ENCODE measurements around the gene EGFR. TPM values are rescaled to one million over a fixed set of nuclear protein-coding genes. Genes with fewer than 3 reads are reported as not detected.

Gene EGFR
- total RNA-seq: not detected

- ChIA-PET POLR2A (no interaction called here), CTCF (interaction anchor here (1.1 kb wide), 1 partner anchor 236 kb away, joined by 3 read pairs; no protein-coding TSS in a partner anchor)
Observed at GRCh38 chr7:55018361-55019190, at the start of gene EGFR. TSS of gene EGFR (plus strand) at chr7:55019017. CDS start at chr7:55019278, 261 bp downstream.

- POLR2A ChIA-PET: no interaction called here
- CTCF ChIA-PET: interaction anchor here (0.6 kb wide), 1 partner anchor 10 kb away, joined by 3 read pairs; no protein-coding TSS in a partner anchor
Observed at GRCh38 chr7:54969208-54969967, 49.4 kb upstream of the EGFR start.

GRCh38 chr7:54972733-54973294 lies 46.0 kb upstream of the EGFR start:
- POLR2A ChIA-PET: no interaction called here
- CTCF ChIA-PET: no interaction called here

GRCh38 chr7:54978364-54979116 lies 40.3 kb upstream of the EGFR start:
- ChIA-PET POLR2A (no interaction called here), CTCF (no interaction called here)

- CTCF ChIA-PET: no interaction called here
- POLR2A ChIA-PET: no interaction called here
Observed at GRCh38 chr7:54980521-54980920, 38.3 kb upstream of the EGFR start.

GRCh38 chr7:54981913-54982312 lies 36.9 kb upstream of the EGFR start:
- ChIA-PET CTCF (no interaction called here), POLR2A (no interaction called here)

- ChIA-PET POLR2A (no interaction called here), CTCF (no interaction called here)
Observed at GRCh38 chr7:54985426-54986330, 33.1 kb upstream of the EGFR start.

- ChIA-PET CTCF (no interaction called here), POLR2A (no interaction called here)
Observed at GRCh38 chr7:54986716-54987115, 32.1 kb upstream of the EGFR start.

- ChIA-PET CTCF (no interaction called here), POLR2A (no interaction called here)
Observed at GRCh38 chr7:54987772-54988171, 31.0 kb upstream of the EGFR start.

GRCh38 chr7:54988516-54988915 lies 30.3 kb upstream of the EGFR start:
- POLR2A ChIA-PET: no interaction called here
- CTCF ChIA-PET: no interaction called here

- CTCF ChIA-PET: no interaction called here
- POLR2A ChIA-PET: no interaction called here
Observed at GRCh38 chr7:54989453-54990225, 29.2 kb upstream of the EGFR start.

- CTCF ChIA-PET: no interaction called here
- POLR2A ChIA-PET: no interaction called here
Observed at GRCh38 chr7:54991341-54991740, 27.5 kb upstream of the EGFR start.

GRCh38 chr7:54992871-54993475 lies 25.8 kb upstream of the EGFR start:
- CTCF ChIA-PET: interaction anchor here (0.7 kb wide), 1 partner anchor 158 kb away, joined by 5 read pairs; no protein-coding TSS in a partner anchor
- POLR2A ChIA-PET: no interaction called here

- POLR2A ChIA-PET: no interaction called here
- CTCF ChIA-PET: no interaction called here
Observed at GRCh38 chr7:54995166-54995565, 23.7 kb upstream of the EGFR start.

- CTCF ChIA-PET: no interaction called here
- POLR2A ChIA-PET: no interaction called here
Observed at GRCh38 chr7:54995610-54996363, 23.0 kb upstream of the EGFR start.

GRCh38 chr7:54996391-54996790 lies 22.4 kb upstream of the EGFR start:
- ChIA-PET POLR2A (no interaction called here), CTCF (no interaction called here)

- POLR2A ChIA-PET: no interaction called here
- CTCF ChIA-PET: no interaction called here
Observed at GRCh38 chr7:55004579-55004978, 14.2 kb upstream of the EGFR start.
